ENCODE results near the gene ZNF22. TPM values are rescaled to one million over a fixed set of nuclear protein-coding genes. Genes with fewer than 3 reads are reported as not detected.

Gene ZNF22
- total and polyA plus RNA-seq, 2 of the 8 experiments (the other 6 are each of a cell fraction or from before 2014, with no cell fraction given) = 18.2 to 45.2 TPM

- TF ChIP-seq, protein P1, sequence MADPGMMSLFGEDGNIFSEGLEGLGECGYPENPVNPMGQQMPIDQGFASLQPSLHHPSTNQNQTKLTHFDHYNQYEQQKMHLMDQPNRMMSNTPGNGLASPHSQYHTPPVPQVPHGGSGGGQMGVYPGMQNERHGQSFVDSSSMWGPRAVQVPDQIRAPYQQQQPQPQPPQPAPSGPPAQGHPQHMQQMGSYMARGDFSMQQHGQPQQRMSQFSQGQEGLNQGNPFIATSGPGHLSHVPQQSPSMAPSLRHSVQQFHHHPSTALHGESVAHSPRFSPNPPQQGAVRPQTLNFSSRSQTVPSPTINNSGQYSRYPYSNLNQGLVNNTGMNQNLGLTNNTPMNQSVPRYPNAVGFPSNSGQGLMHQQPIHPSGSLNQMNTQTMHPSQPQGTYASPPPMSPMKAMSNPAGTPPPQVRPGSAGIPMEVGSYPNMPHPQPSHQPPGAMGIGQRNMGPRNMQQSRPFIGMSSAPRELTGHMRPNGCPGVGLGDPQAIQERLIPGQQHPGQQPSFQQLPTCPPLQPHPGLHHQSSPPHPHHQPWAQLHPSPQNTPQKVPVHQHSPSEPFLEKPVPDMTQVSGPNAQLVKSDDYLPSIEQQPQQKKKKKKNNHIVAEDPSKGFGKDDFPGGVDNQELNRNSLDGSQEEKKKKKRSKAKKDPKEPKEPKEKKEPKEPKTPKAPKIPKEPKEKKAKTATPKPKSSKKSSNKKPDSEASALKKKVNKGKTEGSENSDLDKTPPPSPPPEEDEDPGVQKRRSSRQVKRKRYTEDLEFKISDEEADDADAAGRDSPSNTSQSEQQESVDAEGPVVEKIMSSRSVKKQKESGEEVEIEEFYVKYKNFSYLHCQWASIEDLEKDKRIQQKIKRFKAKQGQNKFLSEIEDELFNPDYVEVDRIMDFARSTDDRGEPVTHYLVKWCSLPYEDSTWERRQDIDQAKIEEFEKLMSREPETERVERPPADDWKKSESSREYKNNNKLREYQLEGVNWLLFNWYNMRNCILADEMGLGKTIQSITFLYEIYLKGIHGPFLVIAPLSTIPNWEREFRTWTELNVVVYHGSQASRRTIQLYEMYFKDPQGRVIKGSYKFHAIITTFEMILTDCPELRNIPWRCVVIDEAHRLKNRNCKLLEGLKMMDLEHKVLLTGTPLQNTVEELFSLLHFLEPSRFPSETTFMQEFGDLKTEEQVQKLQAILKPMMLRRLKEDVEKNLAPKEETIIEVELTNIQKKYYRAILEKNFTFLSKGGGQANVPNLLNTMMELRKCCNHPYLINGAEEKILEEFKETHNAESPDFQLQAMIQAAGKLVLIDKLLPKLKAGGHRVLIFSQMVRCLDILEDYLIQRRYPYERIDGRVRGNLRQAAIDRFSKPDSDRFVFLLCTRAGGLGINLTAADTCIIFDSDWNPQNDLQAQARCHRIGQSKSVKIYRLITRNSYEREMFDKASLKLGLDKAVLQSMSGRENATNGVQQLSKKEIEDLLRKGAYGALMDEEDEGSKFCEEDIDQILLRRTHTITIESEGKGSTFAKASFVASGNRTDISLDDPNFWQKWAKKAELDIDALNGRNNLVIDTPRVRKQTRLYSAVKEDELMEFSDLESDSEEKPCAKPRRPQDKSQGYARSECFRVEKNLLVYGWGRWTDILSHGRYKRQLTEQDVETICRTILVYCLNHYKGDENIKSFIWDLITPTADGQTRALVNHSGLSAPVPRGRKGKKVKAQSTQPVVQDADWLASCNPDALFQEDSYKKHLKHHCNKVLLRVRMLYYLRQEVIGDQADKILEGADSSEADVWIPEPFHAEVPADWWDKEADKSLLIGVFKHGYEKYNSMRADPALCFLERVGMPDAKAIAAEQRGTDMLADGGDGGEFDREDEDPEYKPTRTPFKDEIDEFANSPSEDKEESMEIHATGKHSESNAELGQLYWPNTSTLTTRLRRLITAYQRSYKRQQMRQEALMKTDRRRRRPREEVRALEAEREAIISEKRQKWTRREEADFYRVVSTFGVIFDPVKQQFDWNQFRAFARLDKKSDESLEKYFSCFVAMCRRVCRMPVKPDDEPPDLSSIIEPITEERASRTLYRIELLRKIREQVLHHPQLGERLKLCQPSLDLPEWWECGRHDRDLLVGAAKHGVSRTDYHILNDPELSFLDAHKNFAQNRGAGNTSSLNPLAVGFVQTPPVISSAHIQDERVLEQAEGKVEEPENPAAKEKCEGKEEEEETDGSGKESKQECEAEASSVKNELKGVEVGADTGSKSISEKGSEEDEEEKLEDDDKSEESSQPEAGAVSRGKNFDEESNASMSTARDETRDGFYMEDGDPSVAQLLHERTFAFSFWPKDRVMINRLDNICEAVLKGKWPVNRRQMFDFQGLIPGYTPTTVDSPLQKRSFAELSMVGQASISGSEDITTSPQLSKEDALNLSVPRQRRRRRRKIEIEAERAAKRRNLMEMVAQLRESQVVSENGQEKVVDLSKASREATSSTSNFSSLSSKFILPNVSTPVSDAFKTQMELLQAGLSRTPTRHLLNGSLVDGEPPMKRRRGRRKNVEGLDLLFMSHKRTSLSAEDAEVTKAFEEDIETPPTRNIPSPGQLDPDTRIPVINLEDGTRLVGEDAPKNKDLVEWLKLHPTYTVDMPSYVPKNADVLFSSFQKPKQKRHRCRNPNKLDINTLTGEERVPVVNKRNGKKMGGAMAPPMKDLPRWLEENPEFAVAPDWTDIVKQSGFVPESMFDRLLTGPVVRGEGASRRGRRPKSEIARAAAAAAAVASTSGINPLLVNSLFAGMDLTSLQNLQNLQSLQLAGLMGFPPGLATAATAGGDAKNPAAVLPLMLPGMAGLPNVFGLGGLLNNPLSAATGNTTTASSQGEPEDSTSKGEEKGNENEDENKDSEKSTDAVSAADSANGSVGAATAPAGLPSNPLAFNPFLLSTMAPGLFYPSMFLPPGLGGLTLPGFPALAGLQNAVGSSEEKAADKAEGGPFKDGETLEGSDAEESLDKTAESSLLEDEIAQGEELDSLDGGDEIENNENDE (IDR thresholded peaks at IDR 0.05; ENCODE audit: insufficient replicate concordance, low read length) = no peak
- no peak for TF ChIP-seq RXRA (IDR thresholded peaks at IDR 0.05; ENCODE audit: insufficient read depth, low read depth, low read length)
Observed at GRCh38 chr10:45052700-45053099, 52.0 kb downstream of the ZNF22 start (continued).
